ENCODE measurements around the gene GMDS.
"Not testable (repeated sequence)": the region's sequence is repeated elsewhere in the genome, so short reads cannot be mapped to it uniquely, and the experiment has no call there.

Gene GMDS

GRCh38 chr6:1762203-1762602 is 483.2 kb downstream of the GMDS start:
- in situ Hi-C loops (cut with MboI; ENCODE audit: low sequenced_read_pairs): no loop called here

GRCh38 chr6:1761477-1761877 is 483.9 kb downstream of the GMDS start:
- in situ Hi-C loops (cut with MboI; ENCODE audit: low sequenced_read_pairs): no loop called here

GRCh38 chr6:1760876-1761275 is 484.5 kb downstream of the GMDS start:
- in situ Hi-C loops (cut with MboI; ENCODE audit: low sequenced_read_pairs): no loop called here

GRCh38 chr6:1759870-1760269 is 485.5 kb downstream of the GMDS start:
- in situ Hi-C loops (cut with MboI; ENCODE audit: low sequenced_read_pairs): no loop called here

- in situ Hi-C loops (cut with MboI; ENCODE audit: low sequenced_read_pairs): no loop called here
Measured at GRCh38 chr6:1758076-1758679, 487.2 kb downstream of the GMDS start.

- in situ Hi-C loops (cut with MboI; ENCODE audit: low sequenced_read_pairs): no loop called here
Measured at GRCh38 chr6:1757131-1757530, 488.3 kb downstream of the GMDS start.

GRCh38 chr6:1756472-1757129 is 488.8 kb downstream of the GMDS start:
- in situ Hi-C loops (cut with MboI; ENCODE audit: low sequenced_read_pairs): no loop called here

- in situ Hi-C loops (cut with MboI; ENCODE audit: low sequenced_read_pairs): not testable (repeated sequence)
Measured at GRCh38 chr6:1751063-1751462, 494.3 kb downstream of the GMDS start.

GRCh38 chr6:1749041-1749440 is 496.4 kb downstream of the GMDS start:
- in situ Hi-C loops (cut with MboI; ENCODE audit: low sequenced_read_pairs): no loop called here

GRCh38 chr6:1747531-1747930 is 497.9 kb downstream of the GMDS start:
- in situ Hi-C loops (cut with MboI; ENCODE audit: low sequenced_read_pairs): no loop called here

- in situ Hi-C loops (cut with MboI; ENCODE audit: low sequenced_read_pairs): no loop called here
Measured at GRCh38 chr6:1747003-1747402, 498.4 kb downstream of the GMDS start.

GRCh38 chr6:1745814-1746213 is 499.6 kb downstream of the GMDS start:
- in situ Hi-C loops (cut with MboI; ENCODE audit: low sequenced_read_pairs): no loop called here

GRCh38 chr6:1744543-1744942 is 500.9 kb downstream of the GMDS start:
- in situ Hi-C loops (cut with MboI; ENCODE audit: low sequenced_read_pairs): no loop called here

GRCh38 chr6:1739680-1740079 is 505.7 kb downstream of the GMDS start:
- in situ Hi-C loops (cut with MboI; ENCODE audit: low sequenced_read_pairs): no loop called here

GRCh38 chr6:1739220-1739619 is 506.2 kb downstream of the GMDS start:
- in situ Hi-C loops (cut with MboI; ENCODE audit: low sequenced_read_pairs): no loop called here

GRCh38 chr6:1738558-1739081 is 506.8 kb downstream of the GMDS start:
- in situ Hi-C loops (cut with MboI; ENCODE audit: low sequenced_read_pairs): no loop called here

- in situ Hi-C loops (cut with MboI; ENCODE audit: low sequenced_read_pairs): no loop called here
Measured at GRCh38 chr6:1737463-1738311, 507.7 kb downstream of the GMDS start.

- in situ Hi-C loops (cut with MboI; ENCODE audit: low sequenced_read_pairs): no loop called here
Measured at GRCh38 chr6:1736346-1737105, 508.9 kb downstream of the GMDS start.

GRCh38 chr6:1735239-1735803 is 510.1 kb downstream of the GMDS start:
- in situ Hi-C loops (cut with MboI; ENCODE audit: low sequenced_read_pairs): no loop called here

- in situ Hi-C loops (cut with MboI; ENCODE audit: low sequenced_read_pairs): no loop called here
Measured at GRCh38 chr6:1730882-1731281, 514.5 kb downstream of the GMDS start.

- in situ Hi-C loops (cut with MboI; ENCODE audit: low sequenced_read_pairs): no loop called here
Measured at GRCh38 chr6:1729750-1730140, 515.7 kb downstream of the GMDS start.
